Measurements from ENCODE around the gene ADAM33. TPM values are rescaled to one million over a fixed set of nuclear protein-coding genes. Genes with fewer than 3 reads are reported as not detected.

ADAM33 gene
- total and polyA plus RNA-seq, 8 donors: 4.6 to 143 (median 28.3) TPM

DNA sequence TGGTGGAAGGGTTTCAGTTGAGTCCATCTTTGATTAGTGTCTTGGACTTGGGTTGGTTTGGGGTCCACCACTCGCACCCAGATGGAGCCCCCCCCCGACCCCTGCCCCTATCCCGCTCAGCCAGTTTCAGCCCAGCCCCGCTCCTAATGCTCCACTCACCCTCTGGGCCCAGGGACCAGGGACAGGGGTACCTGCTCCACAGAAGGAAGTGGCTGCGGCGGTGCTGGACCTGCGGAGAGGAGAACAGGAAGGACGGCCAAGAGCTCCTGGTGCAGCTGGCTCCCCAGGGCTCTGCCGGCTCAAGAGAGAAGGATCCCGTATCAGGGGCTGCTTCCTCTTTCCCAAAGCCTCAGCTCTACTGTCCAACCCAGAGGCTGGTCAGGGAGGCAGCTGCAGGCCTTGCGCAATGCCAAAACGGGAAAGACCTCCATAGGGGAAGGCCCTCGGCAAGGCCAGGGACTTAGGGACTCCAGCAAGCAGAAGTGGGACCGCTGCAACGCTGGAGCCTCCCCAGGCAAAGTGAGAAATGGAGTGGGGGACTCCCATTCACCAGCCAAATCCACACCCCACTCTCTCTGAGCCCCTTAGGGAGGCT, 30.6 kb upstream of the ADAM33 start, which contains the start of gene SIGLEC1:
Gene SIGLEC1, minus strand, starts transcription at position 322 of the 595 bp plus-strand sequence. CDS start 5,472 bp downstream, outside the sequence.
- TF ChIP-seq EP300 (IDR thresholded peaks at IDR 0.05) (no peak), POLR2A (IDR thresholded peaks at IDR 0.05) (no peak), POLR2AphosphoS5 (IDR thresholded peaks at IDR 0.05) (no peak)
- TF ChIP-seq, protein P1, sequence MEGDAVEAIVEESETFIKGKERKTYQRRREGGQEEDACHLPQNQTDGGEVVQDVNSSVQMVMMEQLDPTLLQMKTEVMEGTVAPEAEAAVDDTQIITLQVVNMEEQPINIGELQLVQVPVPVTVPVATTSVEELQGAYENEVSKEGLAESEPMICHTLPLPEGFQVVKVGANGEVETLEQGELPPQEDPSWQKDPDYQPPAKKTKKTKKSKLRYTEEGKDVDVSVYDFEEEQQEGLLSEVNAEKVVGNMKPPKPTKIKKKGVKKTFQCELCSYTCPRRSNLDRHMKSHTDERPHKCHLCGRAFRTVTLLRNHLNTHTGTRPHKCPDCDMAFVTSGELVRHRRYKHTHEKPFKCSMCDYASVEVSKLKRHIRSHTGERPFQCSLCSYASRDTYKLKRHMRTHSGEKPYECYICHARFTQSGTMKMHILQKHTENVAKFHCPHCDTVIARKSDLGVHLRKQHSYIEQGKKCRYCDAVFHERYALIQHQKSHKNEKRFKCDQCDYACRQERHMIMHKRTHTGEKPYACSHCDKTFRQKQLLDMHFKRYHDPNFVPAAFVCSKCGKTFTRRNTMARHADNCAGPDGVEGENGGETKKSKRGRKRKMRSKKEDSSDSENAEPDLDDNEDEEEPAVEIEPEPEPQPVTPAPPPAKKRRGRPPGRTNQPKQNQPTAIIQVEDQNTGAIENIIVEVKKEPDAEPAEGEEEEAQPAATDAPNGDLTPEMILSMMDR (IDR thresholded peaks at IDR 0.05): no peak
- no peaks in the 10 kb centered on the region for H3K27me3 ChIP-seq
- intact Hi-C loops (cut with DNase I; ENCODE audit: low total_unique reads): no loop called here
- 71 to 86% (median 78%) methylated on average over 6 to 15 of the region's 15 CpGs for whole genome bisulfite sequencing, 5 donors
- peak; percentile 34 to 50 for DNase-seq
- peaks cover 0 to 16% (median 11%) of the 10 kb centered on the region in 4 donors for H3K4me1 ChIP-seq
- no peaks in the 10 kb centered on the region for H3K36me3 ChIP-seq
- peak within 1 kb of the TSS in 3 of 4 donors; percentile 2 to 31 (median 2) for H3K4me3 ChIP-seq
- H3K9me3 ChIP-seq: no peaks in the 10 kb centered on the region
- peak within 1 kb of the TSS in 1 of 5 donors; percentile 35 for H3K27ac ChIP-seq

DNA sequence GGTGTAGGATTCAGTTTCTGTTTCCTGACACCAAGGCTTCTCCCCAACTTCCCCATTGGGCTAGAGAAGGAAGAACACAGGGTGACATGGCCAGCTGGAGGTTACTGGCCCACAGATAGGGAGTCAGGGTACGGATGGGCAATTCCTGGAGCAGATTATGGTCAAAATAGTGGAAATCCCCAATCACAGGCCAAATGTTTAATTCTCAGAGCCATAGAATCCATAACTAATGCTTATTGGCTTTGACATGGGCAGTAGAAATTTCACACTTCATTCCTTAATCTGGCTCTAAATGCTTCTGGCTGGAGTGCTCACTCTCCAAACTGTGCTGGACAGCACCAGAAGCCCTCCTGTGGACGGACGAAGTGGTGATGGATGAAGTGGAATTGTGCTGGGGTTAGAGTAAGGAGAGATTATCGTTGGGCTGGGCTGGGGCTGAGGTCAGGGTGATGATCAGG, 29.7 kb upstream of the ADAM33 start:
- no peaks in the 10 kb centered on the region for H3K36me3 ChIP-seq
- peaks cover 0 to 16% (median 11%) of the 10 kb centered on the region in 4 donors for H3K4me1 ChIP-seq
- no peak for DNase-seq
- no peaks in the 10 kb centered on the region for H3K9me3 ChIP-seq
- WGBS, 5 donors: 59 to 75% (median 71%) methylated on average over 4 of the region's 4 CpGs
- TF ChIP-seq POLR2AphosphoS5 (IDR thresholded peaks at IDR 0.05) (no peak), POLR2A (IDR thresholded peaks at IDR 0.05) (no peak), EP300 (IDR thresholded peaks at IDR 0.05) (no peak)
- TF ChIP-seq, protein P1 (IDR thresholded peaks at IDR 0.05): no peak
- H3K27me3 ChIP-seq: no peaks in the 10 kb centered on the region
- intact Hi-C loops (cut with DNase I; ENCODE audit: low total_unique reads): no loop called here
- peak overlapping the region in 3 of 4 donors; percentile 2 to 31 (median 2) for H3K4me3 ChIP-seq
- H3K27ac ChIP-seq: no peak overlapping the region

DNA sequence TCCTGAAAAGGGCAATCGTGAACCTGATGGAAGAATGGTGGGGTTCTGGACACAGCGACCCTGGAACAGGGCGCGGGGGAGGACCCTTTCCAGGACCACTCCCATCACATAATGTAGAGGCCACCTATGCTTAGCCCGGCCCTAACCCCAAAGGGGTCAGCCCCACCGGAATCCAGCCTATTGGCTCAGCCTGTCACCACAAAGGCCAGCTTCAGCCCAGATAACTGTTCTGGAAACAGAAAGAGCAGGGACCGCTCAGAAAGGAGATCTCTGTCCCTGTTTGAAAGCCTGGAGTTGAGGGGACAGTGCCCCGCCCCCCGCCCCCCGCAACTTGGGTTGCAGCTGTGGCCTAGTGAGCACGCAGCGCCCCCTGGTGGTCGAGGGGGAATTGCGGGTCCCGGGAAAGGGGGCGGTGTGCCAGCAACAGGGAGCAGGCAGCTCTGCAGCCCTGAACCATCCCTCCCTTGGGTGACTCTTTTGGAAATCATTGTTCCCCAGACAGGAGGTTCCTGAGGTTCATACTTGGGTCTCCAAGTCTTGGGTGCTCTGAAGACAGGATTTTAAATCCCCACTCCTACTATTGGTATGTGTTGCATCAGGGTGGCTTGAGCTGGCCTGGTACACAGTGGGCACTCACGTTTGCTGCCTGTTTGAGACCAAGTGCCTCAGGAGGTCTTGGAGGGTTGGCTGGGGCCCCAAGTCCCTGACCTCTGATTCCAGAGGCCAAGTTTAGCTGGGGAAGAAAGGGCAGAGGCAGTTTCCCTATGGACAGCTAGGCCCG, 29.1 kb upstream of the ADAM33 start:
- no peak for TF ChIP-seq POLR2A (IDR thresholded peaks at IDR 0.05)
- TF ChIP-seq, protein P1 (IDR thresholded peaks at IDR 0.05): peak in 6 of 7 experiments; percentile 36 to 96 (median 86)
- TF ChIP-seq EP300 (IDR thresholded peaks at IDR 0.05): no peak
- peak in 1 of 3 donors; percentile 23 for TF ChIP-seq POLR2AphosphoS5 (IDR thresholded peaks at IDR 0.05)
- 30 to 51% (median 34%) methylated on average over 8 to 18 of the region's 18 CpGs for WGBS, 5 donors
- intact Hi-C loops (cut with DNase I; ENCODE audit: low total_unique reads): no loop called here
- H3K27ac ChIP-seq: no peak overlapping the region
- no peaks in the 10 kb centered on the region for H3K9me3 ChIP-seq
- peak; percentile 74 to 88 for DNase-seq
- peaks cover 0 to 16% (median 11%) of the 10 kb centered on the region in 4 donors for H3K4me1 ChIP-seq
- H3K27me3 ChIP-seq: no peaks in the 10 kb centered on the region
- H3K4me3 ChIP-seq: peak overlapping the region in 1 of 4 donors; percentile 0
- H3K36me3 ChIP-seq: no peaks in the 10 kb centered on the region

DNA sequence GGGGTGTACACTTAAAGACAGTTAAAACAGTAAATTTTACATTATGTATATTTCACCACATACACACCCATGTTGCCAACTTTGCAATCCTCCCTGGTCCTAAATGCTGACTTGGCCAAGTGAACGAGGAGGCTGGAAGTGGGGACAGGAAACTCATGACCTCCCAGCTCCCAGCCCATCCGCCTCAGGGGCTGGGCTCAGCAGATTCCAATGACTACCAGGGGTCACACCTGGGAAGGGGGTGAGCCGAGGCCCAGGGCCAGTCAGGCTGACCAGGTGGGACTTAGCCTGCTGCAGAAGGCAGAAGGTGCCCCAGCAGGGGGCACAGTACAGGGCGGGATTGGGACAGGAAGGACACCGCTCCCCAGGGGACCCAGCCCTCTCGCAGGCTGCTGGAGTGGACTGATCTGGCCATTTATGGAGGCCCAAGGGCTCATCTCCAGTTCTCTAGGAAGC, 28.2 kb upstream of the ADAM33 start:
- 57 to 69% (median 63%) methylated on average over 6 of the region's 6 CpGs for WGBS, 5 donors
- intact Hi-C loops (cut with DNase I; ENCODE audit: low total_unique reads): no loop called here

More for the DNA sequence above, 28.2 kb upstream of the ADAM33 start:
- no peaks in the 10 kb centered on the region for H3K9me3 ChIP-seq
- TF ChIP-seq, protein P1 (IDR thresholded peaks at IDR 0.05): no peak
- DNase-seq: peak in 1 of 2 donors; percentile 22
- no peaks in the 10 kb centered on the region for H3K27me3 ChIP-seq
- H3K36me3 ChIP-seq: no peaks in the 10 kb centered on the region
- H3K27ac ChIP-seq: no peak overlapping the region
- H3K4me1 ChIP-seq: peaks cover 0 to 16% (median 11%) of the 10 kb centered on the region in 4 donors
- H3K4me3 ChIP-seq: no peak overlapping the region
